Neural cell (in vitro differentiated cells): ENCODE results near the gene COX7A2L. TPM values are rescaled to one million over a fixed set of nuclear protein-coding genes. Genes with fewer than 3 reads are reported as not detected.

Source experiments
- H2AFZ ChIP-seq: fragments of 200-600, 300-800 bp; sonication (generic), shearing (Covaris generic); 2 replicates; pipeline ENCODE4 v1.6.0; 2014; ENCODE audit warnings: low read depth, mild to moderate bottlenecking, antibody characterized with exemption, low read length, moderate library complexity
- H3F3A ChIP-seq: fragments of 200-600 bp; shearing (Covaris generic); 2 replicates; pipeline ENCODE4 v1.6.1; 2016; ENCODE audit warnings: mild to moderate bottlenecking, moderate library complexity, mixed read lengths, antibody characterized with exemption, low read length; ENCODE audit not compliant: insufficient read depth, poor library complexity, severe bottlenecking
- H3K27ac ChIP-seq: fragments of 200-600, 300-800 bp; sonication (generic), shearing (Covaris generic); 2 replicates; pipeline ENCODE4 v1.5.1; 2014; ENCODE audit warnings: mild to moderate bottlenecking, low read length, moderate library complexity
- H3K27me3 ChIP-seq: fragments of 300-800, 200-600 bp; sonication (generic), shearing (Covaris generic); 2 replicates; pipeline ENCODE4 v1.6.0; 2014; ENCODE audit warnings: mild to moderate bottlenecking, low read depth, low read length, moderate library complexity; ENCODE audit not compliant: insufficient read depth
- H3K36me3 ChIP-seq: fragments of 300-800, 200-600 bp; sonication (generic), shearing (Covaris generic); 2 replicates; pipeline ENCODE4 v1.5.1; 2014; ENCODE audit warnings: mild to moderate bottlenecking, antibody characterized with exemption, low read length, moderate library complexity; ENCODE audit not compliant: insufficient read depth
- H3K4me2 ChIP-seq: fragments of 300-800, 200-600 bp; sonication (generic), shearing (Covaris generic); 2 replicates; pipeline ENCODE4 v1.6.0; 2014; ENCODE audit warnings: mild to moderate bottlenecking, low read length
- H3K4me3 ChIP-seq: fragments of 300-800, 200-600 bp; sonication (generic), shearing (Covaris generic); 2 replicates; pipeline ENCODE4 v1.5.1; 2014; ENCODE audit warnings: mild to moderate bottlenecking, low read length, moderate library complexity
- H3K79me2 ChIP-seq: fragments of 200-600 bp; shearing (Covaris generic); replicated peaks from 2 replicates; pipeline ENCODE4 v1.6.0; 2014; ENCODE audit warnings: mild to moderate bottlenecking, low read length, moderate library complexity; ENCODE audit not compliant: insufficient read depth
- H3K9ac ChIP-seq: fragments of 300-800, 200-600 bp; sonication (generic), shearing (Covaris generic); 2 replicates; pipeline ENCODE4 v1.6.1; 2016; ENCODE audit warnings: mild to moderate bottlenecking, low read length, mixed read lengths
- H3K9me2 ChIP-seq: fragments of 200-600 bp; shearing (Covaris generic); 2 replicates; pipeline ENCODE4 v1.6.1; 2016; ENCODE audit warnings: mild to moderate bottlenecking, low read length, mixed read lengths; ENCODE audit not compliant: insufficient read depth
- H3K9me3 ChIP-seq: fragments of 200-600, 300-800 bp; sonication (generic), shearing (Covaris generic); 2 replicates; pipeline ENCODE4 v1.6.1; 2016; ENCODE audit warnings: mild to moderate bottlenecking, mixed run types, low read length, moderate library complexity, mixed read lengths
- H4K20me1 ChIP-seq: fragments of 200-600 bp; shearing (Covaris generic); 2 replicates; pipeline ENCODE4 v1.6.1; 2016; ENCODE audit warnings: mild to moderate bottlenecking, mixed run types; ENCODE audit not compliant: insufficient read depth
- EP300 ChIP-seq: fragments of 450-650 bp; conservative IDR thresholded peaks from 2 replicates; pipeline ENCODE4 v1.6.1; 2014; ENCODE audit warnings: antibody characterized with exemption, mild to moderate bottlenecking, moderate library complexity; ENCODE audit not compliant: poor library complexity, severe bottlenecking
- EZH2 ChIP-seq: fragments of 200-600, 300-800 bp; shearing (Covaris generic), sonication (generic); IDR thresholded peaks from 2 replicates; pipeline ENCODE4 v1.6.1; 2014; ENCODE audit warnings: antibody characterized with exemption, low read length, borderline replicate concordance, mild to moderate bottlenecking; ENCODE audit not compliant: insufficient read depth, poor library complexity, severe bottlenecking
- MXI1 ChIP-seq: fragments of 450-650 bp; conservative IDR thresholded peaks from 2 replicates; pipeline ENCODE4 v1.6.1; 2014; ENCODE audit warnings: antibody characterized with exemption, mild to moderate bottlenecking; ENCODE audit not compliant: poor library complexity, severe bottlenecking
- POLR2AphosphoS5 ChIP-seq: IDR thresholded peaks from 2 replicates; pipeline ENCODE4 v1.6.1; 2012
- RAD21 ChIP-seq: fragments of 450-650 bp; conservative IDR thresholded peaks from 2 replicates; pipeline ENCODE4 v1.6.1; 2014; ENCODE audit warnings: antibody characterized with exemption, mild to moderate bottlenecking, moderate library complexity
- REST ChIP-seq: IDR thresholded peaks from 2 replicates; pipeline ENCODE4 v1.6.1; 2012; ENCODE audit warnings: borderline replicate concordance
- SMC3 ChIP-seq: fragments of 450-650 bp; conservative IDR thresholded peaks from 2 replicates; pipeline ENCODE4 v1.6.1; 2014; ENCODE audit warnings: antibody characterized with exemption, mild to moderate bottlenecking, moderate library complexity; ENCODE audit not compliant: poor library complexity
- TAF1 ChIP-seq: IDR thresholded peaks from 2 replicates; pipeline ENCODE4 v1.6.1; 2012; ENCODE audit warnings: low read depth
- polyA plus RNA-seq: library from polyadenylated mRNA; depleted of rRNA; stranded (reverse); fragments of >200 nt; gene quantifications from 2 replicates; pipeline ENCODE4 v1.2.3, GENCODE V29; 2014
- TF ChIP-seq, protein P1 (sequence below): fragments of 450-650 bp; IDR thresholded peaks from 2 replicates; pipeline ENCODE4 v1.5.1; 2014; ENCODE audit warnings: antibody characterized with exemption, mild to moderate bottlenecking, moderate library complexity; ENCODE audit not compliant: poor library complexity, severe bottlenecking

The COX7A2L gene
- polyA plus RNA-seq, 1 donor from 2014 or later = 425 TPM

GRCh38 chr2:42324244-42324643, 36.8 kb downstream of the COX7A2L start (continued):
- no peak for TF ChIP-seq REST

- Histone ChIP-seq H3K36me3 (no peaks in the 10 kb centered on the region), H3F3A (no peaks in the 10 kb centered on the region), H3K27me3 (no peaks in the 10 kb centered on the region), H3K79me2 (no peaks in the 10 kb centered on the region), H3K27ac (no peak overlapping the region), H3K9me2 (no peaks in the 10 kb centered on the region), H3K9me3 (no peaks in the 10 kb centered on the region), H4K20me1 (no peaks in the 10 kb centered on the region), H3K4me3 (no peak overlapping the region), H3K4me2 (no peak overlapping the region), H3K9ac (no peak overlapping the region), H2AFZ (no peak overlapping the region)
- TF ChIP-seq, protein P1, sequence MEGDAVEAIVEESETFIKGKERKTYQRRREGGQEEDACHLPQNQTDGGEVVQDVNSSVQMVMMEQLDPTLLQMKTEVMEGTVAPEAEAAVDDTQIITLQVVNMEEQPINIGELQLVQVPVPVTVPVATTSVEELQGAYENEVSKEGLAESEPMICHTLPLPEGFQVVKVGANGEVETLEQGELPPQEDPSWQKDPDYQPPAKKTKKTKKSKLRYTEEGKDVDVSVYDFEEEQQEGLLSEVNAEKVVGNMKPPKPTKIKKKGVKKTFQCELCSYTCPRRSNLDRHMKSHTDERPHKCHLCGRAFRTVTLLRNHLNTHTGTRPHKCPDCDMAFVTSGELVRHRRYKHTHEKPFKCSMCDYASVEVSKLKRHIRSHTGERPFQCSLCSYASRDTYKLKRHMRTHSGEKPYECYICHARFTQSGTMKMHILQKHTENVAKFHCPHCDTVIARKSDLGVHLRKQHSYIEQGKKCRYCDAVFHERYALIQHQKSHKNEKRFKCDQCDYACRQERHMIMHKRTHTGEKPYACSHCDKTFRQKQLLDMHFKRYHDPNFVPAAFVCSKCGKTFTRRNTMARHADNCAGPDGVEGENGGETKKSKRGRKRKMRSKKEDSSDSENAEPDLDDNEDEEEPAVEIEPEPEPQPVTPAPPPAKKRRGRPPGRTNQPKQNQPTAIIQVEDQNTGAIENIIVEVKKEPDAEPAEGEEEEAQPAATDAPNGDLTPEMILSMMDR = no peak
- TF ChIP-seq RAD21 (no peak), POLR2AphosphoS5 (no peak), MXI1 (no peak), SMC3 (no peak), TAF1 (no peak), EP300 (no peak), REST (no peak), EZH2 (no peak)
These were observed 39.5 kb downstream of the COX7A2L start for GRCh38 chr2:42321452-42322064.
